ENCODE results near the gene DDX23.
"Not testable (repeated sequence)": the region's sequence is repeated elsewhere in the genome, so short reads cannot be mapped to it uniquely, and the experiment has no call there.

DDX23 gene

GRCh38 chr12:48862760-48863159 lies 10.8 kb upstream of the DDX23 start:
- no peak for DNase-seq (ENCODE audit: low read depth)

GRCh38 chr12:48861111-48861510 lies 9.1 kb upstream of the DDX23 start:
- no peak for DNase-seq (ENCODE audit: low read depth)

GRCh38 chr12:48860236-48860635 lies 8.3 kb upstream of the DDX23 start:
- not testable (repeated sequence) for DNase-seq (ENCODE audit: low read depth)

GRCh38 chr12:48859607-48860006 lies 7.6 kb upstream of the DDX23 start:
- DNase-seq (ENCODE audit: low read depth) = no peak

DNA sequence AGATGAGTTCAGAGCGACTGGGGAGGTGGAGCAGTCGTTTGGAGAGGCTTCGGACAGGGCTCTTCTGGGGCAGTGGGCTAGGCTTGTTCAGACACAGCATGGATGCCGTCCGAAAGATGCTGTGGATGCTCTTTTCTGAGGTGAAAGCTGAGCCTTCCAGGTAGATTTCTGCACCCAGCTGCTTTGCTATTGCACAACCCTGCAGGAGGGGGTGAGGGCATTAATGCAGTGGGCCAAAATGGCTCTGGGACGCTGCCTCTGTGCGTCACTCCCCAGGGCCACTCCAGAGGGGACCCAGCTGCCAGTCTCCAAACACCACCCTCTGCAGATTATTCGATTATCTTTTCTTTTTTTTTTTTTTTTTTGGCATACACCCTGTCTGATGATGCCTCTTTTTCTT lies 6.1 kb upstream of the DDX23 start:
- DNase-seq (ENCODE audit: low read depth) = no peak

DNA sequence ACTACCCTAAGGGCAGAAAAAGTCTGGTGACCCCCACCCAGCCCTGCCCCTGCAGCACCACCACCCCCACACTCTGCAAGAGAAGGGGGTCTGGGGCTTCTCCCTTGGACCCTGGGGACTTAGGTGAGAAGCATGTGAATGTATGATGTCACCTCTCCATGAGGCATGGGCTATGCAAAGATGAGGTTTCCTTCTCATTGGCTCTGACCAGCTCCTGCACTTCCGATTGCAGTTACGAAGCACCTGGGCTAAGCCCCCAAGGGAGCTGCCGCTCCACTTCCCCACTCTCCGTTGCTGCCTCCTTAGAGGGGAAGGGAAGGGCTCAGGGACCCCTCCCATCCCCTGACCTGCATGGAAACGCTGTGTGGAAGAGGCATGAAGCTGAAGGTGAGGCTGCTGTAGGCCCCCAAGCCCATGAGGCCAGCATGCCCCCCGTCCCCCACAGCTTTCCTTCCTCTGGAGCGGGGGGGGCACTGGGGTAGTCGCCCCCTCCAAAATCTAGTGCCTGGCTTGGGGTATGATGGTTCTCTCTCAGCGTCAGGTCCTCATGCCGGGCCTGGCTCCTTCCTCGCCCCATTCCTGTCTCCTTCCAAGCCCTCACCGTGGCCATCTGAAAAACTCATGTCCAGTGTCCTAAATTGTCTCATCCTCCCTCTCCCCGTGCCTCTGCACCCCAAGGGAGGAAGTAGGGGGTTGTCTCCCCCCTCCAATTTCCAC lies 5.5 kb upstream of the DDX23 start:
- no peak for DNase-seq (ENCODE audit: low read depth)

DNA sequence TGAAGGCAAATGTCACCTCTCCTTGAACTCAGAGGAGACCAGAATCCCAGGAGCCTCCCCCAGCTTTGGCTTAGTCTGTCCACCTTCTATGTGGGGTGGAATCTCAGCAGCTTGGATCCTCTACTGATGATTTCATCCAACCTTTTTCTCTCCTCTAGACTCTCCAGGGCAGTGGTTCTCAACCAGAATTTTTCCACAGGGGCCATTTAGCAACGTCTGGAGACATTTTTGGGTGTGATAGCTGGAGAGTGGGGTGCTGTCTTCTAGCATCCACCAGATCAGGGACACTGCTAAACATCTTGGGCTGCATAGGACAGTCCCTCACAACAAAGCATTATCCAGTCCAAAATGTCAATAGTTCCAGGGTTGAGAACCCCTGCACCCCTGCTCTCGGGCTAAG lies 4.4 kb upstream of the DDX23 start:
- DNase-seq (ENCODE audit: low read depth) = no peak

- not testable (repeated sequence) for DNase-seq (ENCODE audit: low read depth)
Measured at GRCh38 chr12:48854932-48855331, 3.0 kb upstream of the DDX23 start.

DNA sequence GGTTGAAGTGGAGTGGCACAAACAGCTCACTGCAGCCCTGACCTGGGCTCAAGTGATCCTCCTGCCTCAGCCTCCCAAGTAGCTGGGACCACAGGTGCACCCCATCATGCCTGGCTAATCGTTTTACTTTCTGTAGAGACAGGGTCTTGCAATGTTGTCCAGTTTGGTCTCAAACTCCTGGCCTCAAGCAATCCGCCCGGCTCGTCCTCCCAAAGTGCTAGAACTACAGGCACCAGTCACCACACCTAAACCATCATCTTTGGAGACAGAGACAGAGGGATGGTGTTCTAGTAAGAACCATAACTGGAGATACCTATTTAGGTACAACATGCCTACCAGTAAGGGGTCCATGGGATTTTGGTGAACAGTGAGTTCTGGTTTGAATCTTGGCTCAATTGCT lies 2.5 kb upstream of the DDX23 start:
- no peak for DNase-seq (ENCODE audit: low read depth)

DNA sequence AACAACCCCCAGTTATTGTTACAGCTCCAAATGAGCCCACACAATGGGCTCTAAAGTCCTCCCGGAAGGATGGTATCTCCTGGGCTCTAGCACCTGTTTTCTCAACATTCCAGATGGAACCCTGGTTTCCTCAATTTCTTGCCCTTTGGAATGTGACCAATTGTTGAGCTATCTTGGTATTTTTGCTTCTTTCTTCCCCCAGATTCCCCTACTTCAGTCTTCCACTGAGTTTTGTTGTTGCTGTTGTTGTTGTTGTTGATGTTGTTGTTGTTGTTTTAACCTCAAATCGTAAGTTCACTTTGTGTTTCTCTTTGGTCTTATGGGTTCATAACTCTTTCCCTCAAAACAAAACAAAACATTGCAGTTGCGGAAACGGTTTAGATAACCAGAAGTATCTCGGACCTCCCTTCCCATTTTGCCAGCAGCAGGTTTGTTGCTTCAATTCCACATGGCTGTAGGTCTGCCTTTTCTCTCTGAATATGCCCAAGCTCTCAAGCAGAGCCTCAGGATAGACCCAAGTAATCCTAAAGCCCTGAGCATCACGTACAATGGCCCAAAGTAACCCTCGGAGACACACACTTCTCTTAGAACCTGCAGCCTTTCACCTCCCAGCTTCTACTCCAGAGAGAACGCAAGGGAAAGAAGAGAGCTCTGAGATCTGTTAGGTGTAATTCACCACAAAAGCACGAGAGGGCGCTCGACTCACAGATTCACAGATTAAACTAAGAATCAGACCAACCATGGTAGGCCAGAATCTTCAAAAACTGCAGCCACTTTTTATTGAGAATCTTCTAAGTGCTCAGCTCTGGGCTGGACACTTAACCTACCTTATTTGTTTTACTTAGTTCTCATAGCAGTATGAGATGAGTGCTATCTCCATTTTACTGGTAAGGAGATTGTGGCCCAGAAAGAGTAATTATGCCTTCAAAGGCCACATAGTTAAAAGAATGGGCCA lies 1.0 kb upstream of the DDX23 start:
- peak; percentile 75 for DNase-seq (ENCODE audit: low read depth)

GRCh38 chr12:48842021-48842420 lies 9.9 kb downstream of the DDX23 start:
- DNase-seq (ENCODE audit: low read depth) = not testable (repeated sequence)

GRCh38 chr12:48838048-48838447 lies 13.9 kb downstream of the DDX23 start:
- no peak for DNase-seq (ENCODE audit: low read depth)

- DNase-seq (ENCODE audit: low read depth) = no peak
Measured at GRCh38 chr12:48832321-48833060, 19.5 kb downstream of the DDX23 start.

- DNase-seq (ENCODE audit: low read depth) = no peak
Measured at GRCh38 chr12:48831257-48831656, 20.7 kb downstream of the DDX23 start.

DNA sequence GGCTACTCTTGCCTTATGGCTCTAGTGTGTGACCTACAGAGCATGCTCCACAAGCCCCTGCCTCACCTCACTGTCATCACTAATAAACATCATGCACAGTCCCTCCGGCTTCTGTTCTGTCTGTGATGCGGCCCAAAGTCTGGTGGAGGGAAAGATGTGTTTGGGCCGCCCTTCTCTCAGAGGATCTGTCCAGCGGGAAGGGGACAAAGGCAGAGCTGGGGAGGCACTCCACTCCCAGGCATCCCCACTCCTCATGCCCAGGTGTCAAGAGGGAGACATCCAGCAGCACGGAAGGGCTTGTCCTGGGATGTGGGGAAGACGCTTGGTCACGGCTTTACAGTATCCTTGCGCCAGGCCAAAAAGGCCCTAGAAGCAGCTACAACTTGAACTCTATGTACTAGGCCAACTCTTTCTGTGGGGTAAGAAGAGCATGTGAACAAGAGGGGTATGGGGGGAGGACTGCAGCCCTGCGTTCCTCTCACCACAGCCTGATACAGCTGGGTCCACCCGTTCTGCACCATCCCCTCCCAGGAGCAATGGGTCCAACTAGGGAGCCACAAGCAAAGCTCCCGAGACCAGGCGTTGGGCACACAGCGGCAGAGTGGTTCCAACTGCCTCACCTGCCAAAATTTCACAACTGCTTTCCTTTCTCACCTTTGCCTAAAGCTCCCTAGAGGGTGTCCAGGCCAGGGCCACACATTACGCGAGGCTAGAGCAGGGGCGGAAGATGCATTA lies 23.0 kb downstream of the DDX23 start:
- no peak for DNase-seq (ENCODE audit: low read depth)

GRCh38 chr12:48828293-48828692 lies 23.7 kb downstream of the DDX23 start:
- no peak for DNase-seq (ENCODE audit: low read depth)

- no peak for DNase-seq (ENCODE audit: low read depth)
Measured at GRCh38 chr12:48827513-48828096, 24.4 kb downstream of the DDX23 start.

DNA sequence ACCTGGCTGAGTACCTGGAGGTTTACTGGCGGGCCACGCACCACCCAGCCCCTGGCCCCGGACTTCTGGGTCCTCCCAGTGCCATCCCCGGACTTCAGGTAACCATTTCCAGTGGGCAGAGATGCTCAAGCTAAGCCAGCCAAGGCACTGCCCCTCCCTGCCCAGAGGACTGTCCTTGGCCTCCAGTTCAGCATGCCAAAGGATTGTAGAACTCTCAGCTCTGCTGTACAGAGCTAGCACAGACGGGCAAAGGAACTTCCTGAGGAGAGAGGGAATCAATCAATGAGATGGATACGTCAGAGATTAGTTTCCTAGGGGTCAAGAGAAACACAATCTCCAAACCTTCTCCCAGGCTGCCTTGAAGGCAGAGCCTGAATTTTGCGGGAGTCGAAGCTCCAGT lies 24.9 kb downstream of the DDX23 start:
- no peak for DNase-seq (ENCODE audit: low read depth)

GRCh38 chr12:48826209-48826855 lies 25.6 kb downstream of the DDX23 start:
- DNase-seq (ENCODE audit: low read depth) = no peak

GRCh38 chr12:48824905-48825304 lies 27.1 kb downstream of the DDX23 start:
- DNase-seq (ENCODE audit: low read depth) = no peak

DNA sequence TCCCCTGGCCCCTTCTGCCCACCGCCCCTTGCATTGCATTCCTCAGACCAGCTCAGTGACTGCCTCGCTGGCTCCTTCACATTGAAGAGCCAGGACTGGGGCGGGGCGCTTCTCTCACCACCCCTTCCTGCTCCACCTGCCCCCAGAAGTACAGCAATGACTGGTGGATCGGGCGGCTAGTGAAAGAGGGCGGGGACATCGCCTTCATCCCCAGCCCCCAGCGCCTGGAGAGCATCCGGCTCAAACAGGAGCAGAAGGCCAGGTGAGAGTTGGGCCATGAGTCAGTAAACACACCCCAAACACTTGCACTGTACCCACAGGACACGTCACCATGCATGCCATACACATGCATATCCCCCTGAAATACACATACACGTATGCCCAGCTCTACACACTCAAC lies 27.9 kb downstream of the DDX23 start:
- DNase-seq (ENCODE audit: low read depth) = no peak

All from activated T-cell treated with anti-CD3 and anti-CD28 coated beads for 48 hours (primary cell).